Activated naive CD4-positive, alpha-beta T cell treated with anti-CD3 and anti-CD28 coated beads, Interleukin-2, amount 50 U/mL, for 24 hours (primary cell): ENCODE measurements around the gene SKP2.

Experiments
- H3K27ac Mint-ChIP-seq: one replicate; pipeline ENCODE4 v1.8.0; 2021; ENCODE audit warnings: mild to moderate bottlenecking, mixed read lengths
- H3K27me3 Mint-ChIP-seq: one replicate; pipeline ENCODE4 v1.8.0; 2021; ENCODE audit warnings: mixed read lengths
- H3K36me3 Mint-ChIP-seq: one replicate; pipeline ENCODE4 v1.8.0; 2021; ENCODE audit warnings: mixed read lengths
- H3K4me1 Mint-ChIP-seq: one replicate; pipeline ENCODE4 v1.8.0; 2021; ENCODE audit warnings: mixed read lengths
- H3K4me3 Mint-ChIP-seq: one replicate; pipeline ENCODE4 v1.8.0; 2021; ENCODE audit warnings: mild to moderate bottlenecking, mixed read lengths
- H3K9me3 Mint-ChIP-seq: one replicate; pipeline ENCODE4 v1.8.0; 2021; ENCODE audit warnings: mixed read lengths

Gene SKP2

DNA sequence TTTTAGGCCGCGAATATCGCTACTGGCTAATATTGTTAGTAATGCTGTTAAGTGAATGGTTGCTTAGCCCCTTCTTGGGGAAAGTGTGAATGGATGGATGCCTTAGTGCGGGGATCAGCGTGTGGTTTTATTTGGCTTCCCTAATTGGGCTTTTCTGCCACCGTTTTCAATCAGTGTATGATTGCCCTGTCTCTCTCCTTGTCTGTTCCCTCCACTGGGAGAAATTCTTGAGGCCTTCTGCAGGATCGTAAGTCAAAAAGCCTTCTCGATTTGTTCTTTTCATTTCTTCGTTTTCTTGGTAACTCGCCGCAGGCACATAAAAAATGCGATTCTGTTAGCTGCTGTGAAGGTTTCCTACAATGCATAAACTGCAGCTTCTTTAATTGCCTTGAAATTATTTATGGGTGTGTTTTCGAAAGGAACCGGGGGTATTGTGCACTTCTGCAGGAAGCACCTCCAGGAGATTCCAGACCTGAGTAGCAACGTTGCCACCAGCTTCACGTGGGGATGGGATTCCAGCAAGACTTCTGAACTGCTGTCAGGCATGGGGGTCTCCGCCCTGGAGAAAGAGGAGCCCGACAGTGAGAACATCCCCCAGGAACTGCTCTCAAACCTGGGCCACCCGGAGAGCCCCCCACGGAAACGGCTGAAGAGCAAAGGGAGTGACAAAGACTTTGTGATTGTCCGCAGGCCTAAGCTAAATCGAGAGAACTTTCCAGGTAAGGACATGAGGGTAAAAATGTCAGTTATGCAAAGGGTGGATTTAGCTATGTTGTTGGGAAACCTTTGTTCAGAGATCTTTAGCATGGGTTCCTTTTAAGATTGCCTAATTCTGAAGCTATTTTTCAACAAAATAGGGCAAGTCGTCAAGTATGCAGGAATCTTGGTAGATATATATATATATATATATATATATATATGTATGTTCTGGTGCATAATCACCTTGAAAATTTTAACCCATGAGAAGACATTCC, 700 bp downstream of the SKP2 start:
- H3K9me3 Mint-ChIP-seq: no peaks in the 10 kb centered on the region
- peaks cover 22% of the 10 kb centered on the region for H3K36me3 Mint-ChIP-seq
- peak overlapping the region; percentile 88 for H3K27ac Mint-ChIP-seq
- peak overlapping the region; percentile 92 for H3K4me3 Mint-ChIP-seq
- peaks cover 71% of the 10 kb centered on the region for H3K4me1 Mint-ChIP-seq
- H3K27me3 Mint-ChIP-seq: no peaks in the 10 kb centered on the region

GRCh38 chr5:36153298-36153677, 1.4 kb downstream of the SKP2 start:
- Mint-ChIP-seq H3K27me3 (no peaks in the 10 kb centered on the region), H3K27ac (no peak overlapping the region), H3K9me3 (no peaks in the 10 kb centered on the region), H3K4me3 (peak overlapping the region; percentile 92), H3K4me1 (peaks cover 68% of the 10 kb centered on the region), H3K36me3 (peaks cover 24% of the 10 kb centered on the region)

DNA sequence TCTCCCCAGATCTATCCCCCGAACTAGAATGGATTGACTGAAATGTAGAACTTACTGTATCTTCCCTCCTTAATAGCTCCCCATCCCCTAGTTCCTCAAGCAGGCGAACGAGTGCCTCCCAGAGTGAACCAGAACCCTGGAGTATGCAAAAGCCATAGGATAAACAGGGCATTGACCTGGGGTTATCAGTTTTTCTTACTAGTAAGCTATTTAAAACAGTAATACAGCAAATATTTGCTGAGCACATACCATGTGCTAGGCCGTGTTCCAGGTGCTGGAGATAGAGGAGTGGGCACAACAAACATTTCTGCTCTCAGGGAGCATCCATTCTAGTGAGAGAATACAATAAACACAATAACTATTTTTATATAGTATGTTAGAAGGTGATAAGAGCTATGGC, 1.8 kb downstream of the SKP2 start:
- H3K9me3 Mint-ChIP-seq: no peaks in the 10 kb centered on the region
- peaks cover 69% of the 10 kb centered on the region for H3K4me1 Mint-ChIP-seq
- peaks cover 26% of the 10 kb centered on the region for H3K36me3 Mint-ChIP-seq
- no peaks in the 10 kb centered on the region for H3K27me3 Mint-ChIP-seq
- no peak overlapping the region for H3K27ac Mint-ChIP-seq
- peak overlapping the region; percentile 92 for H3K4me3 Mint-ChIP-seq

- Mint-ChIP-seq H3K4me1 (peaks cover 66% of the 10 kb centered on the region), H3K4me3 (no peak overlapping the region)
Measured at GRCh38 chr5:36155291-36155690, 3.4 kb downstream of the SKP2 start.

GRCh38 chr5:36156121-36156601, 4.2 kb downstream of the SKP2 start:
- H3K27ac Mint-ChIP-seq: no peak overlapping the region
- H3K4me1 Mint-ChIP-seq: peaks cover 58% of the 10 kb centered on the region
- peaks cover 30% of the 10 kb centered on the region for H3K36me3 Mint-ChIP-seq
- H3K9me3 Mint-ChIP-seq: no peaks in the 10 kb centered on the region
- H3K4me3 Mint-ChIP-seq: no peak overlapping the region
- H3K27me3 Mint-ChIP-seq: no peaks in the 10 kb centered on the region

More at GRCh38 chr5:36155291-36155690, 3.4 kb downstream of the SKP2 start:
- Mint-ChIP-seq H3K36me3 (peaks cover 30% of the 10 kb centered on the region), H3K27ac (no peak overlapping the region), H3K9me3 (no peaks in the 10 kb centered on the region), H3K27me3 (no peaks in the 10 kb centered on the region)

DNA sequence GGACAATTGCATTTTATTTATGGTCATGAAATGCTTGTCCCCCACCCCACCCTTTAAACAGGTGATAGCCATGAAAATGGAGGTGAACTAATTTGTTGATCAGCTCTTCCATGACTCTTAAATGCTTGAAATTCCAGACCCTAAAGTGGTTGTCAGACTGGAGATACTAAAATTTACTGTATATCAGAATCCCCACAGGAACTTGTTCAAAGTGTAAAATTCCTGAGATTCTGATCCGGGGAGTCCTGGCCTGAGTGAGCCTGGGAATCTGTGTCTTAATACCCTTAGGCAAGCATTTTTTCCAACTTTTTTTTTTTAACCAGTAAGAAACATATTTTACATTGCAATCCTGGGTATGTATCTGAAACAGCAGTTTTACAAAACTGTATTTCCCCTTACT, 4.7 kb downstream of the SKP2 start:
- no peak overlapping the region for H3K27ac Mint-ChIP-seq

GRCh38 chr5:36158144-36158543, 6.2 kb downstream of the SKP2 start:
- Mint-ChIP-seq H3K9me3 (no peaks in the 10 kb centered on the region), H3K27ac (no peak overlapping the region), H3K36me3 (peaks cover 41% of the 10 kb centered on the region), H3K4me1 (peaks cover 55% of the 10 kb centered on the region), H3K4me3 (no peak overlapping the region), H3K27me3 (no peaks in the 10 kb centered on the region)

More for the DNA sequence above, 4.7 kb downstream of the SKP2 start:
- Mint-ChIP-seq H3K4me3 (no peak overlapping the region), H3K36me3 (peaks cover 32% of the 10 kb centered on the region), H3K9me3 (no peaks in the 10 kb centered on the region), H3K4me1 (peaks cover 58% of the 10 kb centered on the region), H3K27me3 (no peaks in the 10 kb centered on the region)

GRCh38 chr5:36160617-36161016, 8.7 kb downstream of the SKP2 start:
- no peak overlapping the region for H3K27ac Mint-ChIP-seq
- peaks cover 46% of the 10 kb centered on the region for H3K4me1 Mint-ChIP-seq
- H3K36me3 Mint-ChIP-seq: peaks cover 36% of the 10 kb centered on the region
- H3K9me3 Mint-ChIP-seq: no peaks in the 10 kb centered on the region
- no peak overlapping the region for H3K4me3 Mint-ChIP-seq
- no peaks in the 10 kb centered on the region for H3K27me3 Mint-ChIP-seq

GRCh38 chr5:36161361-36161760, 9.4 kb downstream of the SKP2 start:
- Mint-ChIP-seq H3K27ac (no peak overlapping the region), H3K36me3 (peaks cover 33% of the 10 kb centered on the region), H3K9me3 (no peaks in the 10 kb centered on the region), H3K27me3 (no peaks in the 10 kb centered on the region), H3K4me1 (peaks cover 39% of the 10 kb centered on the region), H3K4me3 (no peak overlapping the region)

- Mint-ChIP-seq H3K27ac (no peak overlapping the region), H3K4me3 (no peak overlapping the region), H3K9me3 (no peaks in the 10 kb centered on the region), H3K4me1 (peaks cover 28% of the 10 kb centered on the region), H3K27me3 (no peaks in the 10 kb centered on the region), H3K36me3 (peaks cover 30% of the 10 kb centered on the region)
Measured at GRCh38 chr5:36162810-36163486, 11.0 kb downstream of the SKP2 start.

GRCh38 chr5:36164461-36164860, 12.6 kb downstream of the SKP2 start:
- H3K27ac Mint-ChIP-seq: no peak overlapping the region
- no peaks in the 10 kb centered on the region for H3K27me3 Mint-ChIP-seq
- peaks cover 26% of the 10 kb centered on the region for H3K4me1 Mint-ChIP-seq
- H3K36me3 Mint-ChIP-seq: peaks cover 29% of the 10 kb centered on the region
- H3K4me3 Mint-ChIP-seq: no peak overlapping the region
- H3K9me3 Mint-ChIP-seq: no peaks in the 10 kb centered on the region

DNA sequence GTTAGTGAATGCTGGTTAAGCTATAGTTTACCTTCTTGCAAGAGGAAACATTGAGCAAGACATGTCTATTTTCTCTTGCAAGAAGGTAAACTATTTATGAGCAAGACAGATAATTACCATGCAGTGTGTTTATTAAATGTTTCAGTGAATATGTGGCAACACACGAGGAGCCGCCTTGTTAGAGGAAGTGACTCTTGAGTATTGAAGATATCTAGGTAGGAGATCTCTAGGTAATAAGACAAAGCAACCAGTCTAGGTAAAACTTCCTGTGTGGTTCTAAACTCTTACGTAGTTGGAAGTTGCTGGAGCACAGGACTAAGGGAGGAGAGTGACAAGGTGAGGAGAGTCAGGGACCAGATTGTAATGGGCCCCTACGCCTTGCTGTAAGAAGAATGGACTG, 16.8 kb downstream of the SKP2 start:
- Mint-ChIP-seq H3K27ac (no peak overlapping the region), H3K36me3 (peaks cover 18% of the 10 kb centered on the region), H3K27me3 (no peaks in the 10 kb centered on the region), H3K9me3 (no peaks in the 10 kb centered on the region), H3K4me3 (no peak overlapping the region), H3K4me1 (peaks cover 15% of the 10 kb centered on the region)

DNA sequence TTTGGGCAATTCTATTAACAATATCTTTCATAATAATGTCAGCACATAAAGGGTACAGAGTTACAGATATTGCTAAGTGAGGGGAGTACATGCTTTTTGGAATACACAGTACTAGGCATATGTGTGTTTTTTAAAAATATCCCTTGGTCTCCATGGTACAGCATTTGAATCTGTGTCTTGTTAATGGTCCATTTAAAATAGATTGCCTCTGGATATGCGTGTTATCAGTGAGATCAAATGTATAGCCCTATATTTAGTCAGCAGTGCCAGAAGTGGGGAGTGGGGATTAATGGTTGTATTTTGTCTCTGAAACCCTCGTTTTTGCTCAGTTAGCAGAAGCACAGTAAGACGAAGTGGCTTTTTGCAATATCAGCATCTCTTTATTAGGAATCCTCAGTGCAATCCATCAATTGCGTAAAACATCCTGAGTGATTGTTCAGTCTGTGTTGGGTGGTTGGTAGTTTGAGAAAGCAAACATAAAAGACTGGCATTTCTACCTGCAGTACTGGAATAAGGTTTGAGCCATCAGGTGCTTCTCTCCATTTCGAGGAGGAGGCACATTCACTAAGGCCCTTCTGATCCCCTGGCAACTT, 19.0 kb downstream of the SKP2 start:
- no peaks in the 10 kb centered on the region for H3K27me3 Mint-ChIP-seq
- no peak overlapping the region for H3K27ac Mint-ChIP-seq
- H3K4me1 Mint-ChIP-seq: peaks cover 14% of the 10 kb centered on the region

DNA sequence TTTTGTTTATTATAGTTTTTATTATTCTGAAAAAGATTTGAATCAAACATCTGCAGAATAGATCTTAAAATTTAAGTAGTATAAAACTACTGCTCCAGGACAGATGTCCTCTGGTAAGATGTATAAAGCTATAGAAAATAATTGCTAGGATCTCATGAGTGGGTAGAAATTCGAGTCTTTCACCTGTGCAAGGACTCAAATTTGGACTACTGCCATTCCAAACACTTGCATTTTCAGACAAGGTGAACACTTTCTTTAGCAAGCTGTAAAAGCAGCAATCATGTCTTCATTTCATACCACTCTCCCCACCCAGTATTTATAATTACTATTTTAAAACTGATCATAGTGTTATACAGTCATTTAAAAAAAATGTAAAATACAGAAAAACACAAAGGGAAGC, 20.7 kb downstream of the SKP2 start:
- peaks cover 14% of the 10 kb centered on the region for H3K4me1 Mint-ChIP-seq
- peaks cover 20% of the 10 kb centered on the region for H3K36me3 Mint-ChIP-seq
- no peaks in the 10 kb centered on the region for H3K27me3 Mint-ChIP-seq
- no peak overlapping the region for H3K27ac Mint-ChIP-seq
- H3K4me3 Mint-ChIP-seq: no peak overlapping the region
- H3K9me3 Mint-ChIP-seq: no peaks in the 10 kb centered on the region

More for the DNA sequence above, 19.0 kb downstream of the SKP2 start:
- Mint-ChIP-seq H3K36me3 (peaks cover 24% of the 10 kb centered on the region), H3K9me3 (no peaks in the 10 kb centered on the region), H3K4me3 (no peak overlapping the region)

DNA sequence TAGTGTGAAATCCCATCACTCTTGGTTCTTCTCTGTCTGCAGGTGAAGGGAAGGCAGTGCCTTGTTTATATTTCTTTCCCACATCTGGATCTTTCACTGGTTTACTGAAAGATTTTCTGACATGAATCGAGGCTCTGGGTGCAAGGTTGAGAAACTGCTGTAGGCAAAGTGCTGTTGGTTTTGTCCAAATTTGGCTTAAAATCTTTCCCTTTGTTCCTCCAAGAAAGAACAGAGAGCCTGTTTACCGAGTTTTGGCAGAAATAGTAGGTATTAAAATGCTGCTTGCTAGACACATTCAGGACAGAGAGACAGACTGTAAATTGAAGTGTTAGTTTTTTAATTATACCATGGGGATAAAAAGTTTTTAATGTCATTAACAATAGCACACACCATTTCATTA, 21.5 kb downstream of the SKP2 start:
- Mint-ChIP-seq H3K36me3 (peaks cover 16% of the 10 kb centered on the region), H3K27ac (no peak overlapping the region), H3K4me1 (peaks cover 6% of the 10 kb centered on the region), H3K9me3 (no peaks in the 10 kb centered on the region), H3K27me3 (no peaks in the 10 kb centered on the region), H3K4me3 (no peak overlapping the region)

- Mint-ChIP-seq H3K36me3 (peaks cover 15% of the 10 kb centered on the region), H3K27ac (no peak overlapping the region)
Measured at GRCh38 chr5:36174119-36174518, 22.2 kb downstream of the SKP2 start.

More at GRCh38 chr5:36174119-36174518, 22.2 kb downstream of the SKP2 start:
- H3K9me3 Mint-ChIP-seq: no peaks in the 10 kb centered on the region
- H3K4me1 Mint-ChIP-seq: no peaks in the 10 kb centered on the region
- H3K4me3 Mint-ChIP-seq: no peak overlapping the region
- no peaks in the 10 kb centered on the region for H3K27me3 Mint-ChIP-seq
